ENCODE results near the gene VPS26B.
"Not testable (repeated sequence)": the region's sequence is repeated elsewhere in the genome, so short reads cannot be mapped to it uniquely, and the experiment has no call there.

The VPS26B gene

DNA sequence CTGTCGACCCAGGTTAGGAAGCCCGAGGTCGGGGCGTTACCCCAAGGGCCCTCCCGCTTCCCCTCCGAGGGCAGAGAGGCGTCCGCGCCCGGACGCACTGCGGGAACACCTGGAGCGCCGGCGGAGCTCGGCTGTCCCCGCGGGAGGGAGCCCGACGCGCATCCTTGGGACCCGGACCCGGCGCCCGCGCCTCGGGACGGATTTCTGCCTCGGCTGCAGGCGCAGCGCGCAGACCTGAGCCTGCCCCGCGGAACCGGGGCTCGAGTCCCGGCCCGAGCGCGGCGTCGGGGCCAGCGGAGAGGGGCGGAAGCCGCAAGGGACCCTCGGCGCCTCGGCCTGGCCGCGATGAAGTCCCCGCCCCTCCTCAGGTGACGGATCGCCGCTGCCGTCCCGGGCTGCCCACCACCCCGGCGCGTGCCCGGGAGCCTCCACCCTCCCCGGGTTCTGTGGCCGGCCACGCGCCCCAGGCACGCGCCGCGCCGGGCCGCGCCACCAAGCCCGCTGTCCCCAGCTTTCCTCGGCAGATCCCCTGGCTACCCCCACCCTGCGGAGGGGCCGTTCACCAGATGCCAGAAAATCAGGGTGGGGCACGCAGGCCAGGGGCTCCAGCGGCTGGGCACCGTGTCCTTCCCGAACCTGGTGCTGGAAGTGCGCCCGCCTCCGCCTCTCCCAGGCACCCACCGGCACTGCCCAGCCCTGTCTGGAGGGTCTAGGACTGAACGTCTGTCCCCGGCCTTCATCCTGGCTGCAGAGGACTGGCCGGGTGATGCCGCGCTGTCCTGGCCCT, 52.1 kb downstream of the VPS26B start:
- Histone ChIP-seq H3K9ac (ENCODE audit: insufficient read length) (peak overlapping the region; percentile 78), H3K4me3 (peak overlapping the region; percentile 89), H3K27ac (no peak overlapping the region), H3K36me3 (ENCODE audit: insufficient read depth, low read length) (no peaks in the 10 kb centered on the region), H3K9me3 (ENCODE audit: low read depth, low read length) (no peaks in the 10 kb centered on the region)
- DNase-seq (ENCODE audit: low read depth, low spot score): no peak
- TF ChIP-seq FOXP2 (optimal IDR thresholded peaks at IDR 0.05; ENCODE audit: control extremely low read depth, extremely low read length, insufficient read depth) (no peak), POLR2AphosphoS5 (IDR thresholded peaks at IDR 0.05; ENCODE audit: borderline replicate concordance, low read depth, low read length) (no peak), EZH2 (IDR thresholded peaks at IDR 0.05) (peak; percentile 10)

DNA sequence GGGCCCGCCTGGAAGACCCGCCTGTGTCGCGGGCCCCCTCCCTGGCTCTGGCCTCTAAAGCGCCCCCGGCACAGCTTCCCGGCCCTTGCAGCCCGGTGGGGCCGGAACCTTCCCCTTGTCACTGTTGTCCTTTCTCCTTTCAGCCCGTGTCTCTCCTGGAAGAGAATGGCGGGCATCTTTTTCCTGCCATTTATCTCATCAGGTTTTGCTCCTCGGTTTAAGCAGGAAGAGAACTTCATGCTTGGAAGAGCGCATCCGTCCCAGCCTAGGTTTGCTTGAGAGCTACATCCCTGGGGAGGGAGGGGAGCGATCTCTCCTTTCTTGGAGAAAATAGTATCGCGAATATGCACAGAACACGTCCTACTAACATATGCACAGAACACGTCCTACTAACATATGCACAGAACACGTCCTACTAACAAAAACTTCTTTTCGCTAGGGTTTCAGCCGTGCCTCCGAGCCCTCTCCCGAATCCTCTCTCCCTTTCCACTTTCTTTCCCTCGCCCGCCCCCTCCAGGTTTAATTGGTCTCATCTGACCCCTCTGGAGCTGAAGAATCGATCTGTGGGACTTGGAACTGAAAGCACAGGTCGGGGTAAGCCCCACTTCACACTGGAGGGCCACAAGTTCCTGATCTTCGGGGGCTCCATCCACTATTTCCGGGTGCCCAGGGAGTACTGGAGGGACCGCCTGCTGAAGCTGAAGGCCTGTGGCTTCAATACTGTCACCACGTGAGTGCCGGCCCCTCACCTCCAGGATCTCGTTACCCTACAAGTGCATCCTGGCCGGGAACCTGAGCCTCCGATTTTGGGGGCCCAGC, 52.9 kb downstream of the VPS26B start:
- Histone ChIP-seq H3K9ac (ENCODE audit: insufficient read length) (no peak overlapping the region), H3K9me3 (ENCODE audit: low read depth, low read length) (no peaks in the 10 kb centered on the region), H3K4me3 (no peak overlapping the region), H3K36me3 (ENCODE audit: insufficient read depth, low read length) (no peaks in the 10 kb centered on the region), H3K27ac (no peak overlapping the region)
- no peak for DNase-seq (ENCODE audit: low read depth, low spot score)
- TF ChIP-seq FOXP2 (optimal IDR thresholded peaks at IDR 0.05; ENCODE audit: control extremely low read depth, extremely low read length, insufficient read depth) (no peak), EZH2 (IDR thresholded peaks at IDR 0.05) (peak; percentile 25)

DNA sequence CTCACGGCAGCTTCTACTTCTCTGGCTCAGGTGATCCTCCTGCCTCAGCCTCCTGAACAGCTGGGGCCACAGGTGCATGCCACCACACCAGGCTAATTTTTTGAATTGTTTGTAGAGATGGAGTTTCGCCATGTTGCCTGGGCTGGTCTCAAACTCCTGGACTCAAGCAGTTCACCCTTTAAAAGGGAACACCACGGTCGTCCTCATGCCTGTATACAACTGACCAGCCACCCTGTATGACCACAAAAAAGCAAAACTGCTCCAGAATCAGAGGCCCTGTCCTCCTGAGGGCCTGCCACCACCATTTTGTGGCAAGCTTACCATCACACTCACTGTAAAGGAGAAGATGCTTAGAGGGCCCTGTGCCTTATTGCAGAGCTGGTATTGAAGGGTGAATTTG, 53.9 kb downstream of the VPS26B start:
- Histone ChIP-seq H3K9me3 (ENCODE audit: low read depth, low read length) (no peaks in the 10 kb centered on the region), H3K36me3 (ENCODE audit: insufficient read depth, low read length) (no peaks in the 10 kb centered on the region), H3K27ac (no peak overlapping the region), H3K4me3 (no peak overlapping the region), H3K9ac (ENCODE audit: insufficient read length) (no peak overlapping the region)
- DNase-seq (ENCODE audit: low read depth, low spot score): no peak
- TF ChIP-seq EZH2 (IDR thresholded peaks at IDR 0.05) (no peak), POLR2AphosphoS5 (IDR thresholded peaks at IDR 0.05; ENCODE audit: borderline replicate concordance, low read depth, low read length) (no peak), FOXP2 (optimal IDR thresholded peaks at IDR 0.05; ENCODE audit: control extremely low read depth, extremely low read length, insufficient read depth) (no peak)

GRCh38 chr11:134281635-134282034, 57.2 kb downstream of the VPS26B start:
- DNase-seq (ENCODE audit: low read depth, low spot score); H3K4me3 ChIP-seq; H3K27ac ChIP-seq; H3K9ac ChIP-seq (ENCODE audit: insufficient read length); H3K36me3 ChIP-seq (ENCODE audit: insufficient read depth, low read length); H3K9me3 ChIP-seq (ENCODE audit: low read depth, low read length): not testable (repeated sequence)

GRCh38 chr11:134282121-134283045, 57.9 kb downstream of the VPS26B start:
- no peak for DNase-seq (ENCODE audit: low read depth, low spot score)
- no peaks in the 10 kb centered on the region for H3K36me3 ChIP-seq (ENCODE audit: insufficient read depth, low read length)
- no peak overlapping the region for H3K27ac ChIP-seq
- TF ChIP-seq EZH2 (IDR thresholded peaks at IDR 0.05) (no peak), FOXP2 (optimal IDR thresholded peaks at IDR 0.05; ENCODE audit: control extremely low read depth, extremely low read length, insufficient read depth) (no peak), POLR2AphosphoS5 (IDR thresholded peaks at IDR 0.05; ENCODE audit: borderline replicate concordance, low read depth, low read length) (no peak)
- H3K9me3 ChIP-seq (ENCODE audit: low read depth, low read length): no peaks in the 10 kb centered on the region
- no peak overlapping the region for H3K4me3 ChIP-seq
- H3K9ac ChIP-seq (ENCODE audit: insufficient read length): no peak overlapping the region

DNA sequence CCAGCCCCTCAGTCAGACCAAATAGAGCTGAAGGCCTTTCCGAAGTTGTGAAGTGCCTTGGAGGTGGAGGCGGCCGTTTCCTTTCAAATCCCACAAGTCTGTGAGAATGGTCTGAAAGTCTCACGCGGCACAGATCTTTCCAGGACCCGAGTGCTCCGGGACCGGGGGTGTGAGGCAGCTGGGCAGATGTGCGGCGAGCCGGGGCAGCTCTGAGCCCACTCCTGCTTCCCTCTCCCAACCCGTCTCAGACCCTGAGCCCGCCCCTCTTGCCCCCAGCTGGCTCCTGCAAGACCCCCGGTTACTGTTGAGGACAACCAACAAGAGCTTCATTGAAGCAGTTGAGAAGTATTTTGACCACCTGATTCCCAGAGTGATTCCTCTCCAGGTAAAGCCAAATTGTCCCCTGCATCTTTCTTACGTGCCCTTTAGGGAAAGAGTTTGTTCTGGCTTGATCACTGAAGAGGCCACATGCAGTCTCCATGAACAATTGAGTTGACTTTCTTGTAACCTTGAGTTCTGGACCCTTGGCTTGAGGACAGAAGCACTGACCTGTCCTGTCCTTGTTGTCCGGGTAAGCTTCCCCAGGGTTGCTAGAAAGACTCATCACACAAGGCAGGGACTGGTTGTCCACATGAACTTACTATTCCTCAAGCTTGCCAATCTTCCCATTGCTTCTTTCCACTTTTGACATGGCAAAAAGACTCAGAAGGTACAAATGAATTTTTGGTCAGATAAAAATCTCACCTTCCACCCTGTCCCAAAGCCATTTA, 59.2 kb downstream of the VPS26B start:
- H3K9ac ChIP-seq (ENCODE audit: insufficient read length): no peak overlapping the region
- TF ChIP-seq EZH2 (IDR thresholded peaks at IDR 0.05): no peak
- no peak for TF ChIP-seq POLR2AphosphoS5 (IDR thresholded peaks at IDR 0.05; ENCODE audit: borderline replicate concordance, low read depth, low read length)
- TF ChIP-seq FOXP2 (optimal IDR thresholded peaks at IDR 0.05; ENCODE audit: control extremely low read depth, extremely low read length, insufficient read depth): no peak
- DNase-seq (ENCODE audit: low read depth, low spot score): no peak
- no peak overlapping the region for H3K27ac ChIP-seq
- no peaks in the 10 kb centered on the region for H3K9me3 ChIP-seq (ENCODE audit: low read depth, low read length)
- H3K36me3 ChIP-seq (ENCODE audit: insufficient read depth, low read length): no peaks in the 10 kb centered on the region
- no peak overlapping the region for H3K4me3 ChIP-seq

DNA sequence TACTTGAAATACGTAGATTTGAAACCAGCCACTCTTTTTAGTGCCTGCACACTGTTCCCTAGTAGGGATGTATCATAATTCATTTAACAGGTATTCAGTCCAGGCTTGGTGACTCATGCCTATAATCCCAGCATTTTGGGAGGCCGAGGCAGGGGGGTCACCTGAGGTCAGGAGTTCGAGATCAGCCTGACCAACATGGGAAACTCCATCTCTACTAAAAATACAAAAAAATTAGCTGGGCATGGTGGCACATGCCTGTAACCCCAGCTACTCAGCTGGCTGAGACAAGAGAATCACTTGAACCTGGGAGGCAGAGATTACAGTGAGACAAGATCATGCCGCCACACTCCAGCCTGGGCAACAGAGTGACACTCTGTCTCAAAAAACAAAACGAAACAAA, 59.9 kb downstream of the VPS26B start:
- H3K36me3 ChIP-seq (ENCODE audit: insufficient read depth, low read length); DNase-seq (ENCODE audit: low read depth, low spot score); H3K4me3 ChIP-seq; H3K27ac ChIP-seq; H3K9ac ChIP-seq (ENCODE audit: insufficient read length); H3K9me3 ChIP-seq (ENCODE audit: low read depth, low read length): not testable (repeated sequence)

DNA sequence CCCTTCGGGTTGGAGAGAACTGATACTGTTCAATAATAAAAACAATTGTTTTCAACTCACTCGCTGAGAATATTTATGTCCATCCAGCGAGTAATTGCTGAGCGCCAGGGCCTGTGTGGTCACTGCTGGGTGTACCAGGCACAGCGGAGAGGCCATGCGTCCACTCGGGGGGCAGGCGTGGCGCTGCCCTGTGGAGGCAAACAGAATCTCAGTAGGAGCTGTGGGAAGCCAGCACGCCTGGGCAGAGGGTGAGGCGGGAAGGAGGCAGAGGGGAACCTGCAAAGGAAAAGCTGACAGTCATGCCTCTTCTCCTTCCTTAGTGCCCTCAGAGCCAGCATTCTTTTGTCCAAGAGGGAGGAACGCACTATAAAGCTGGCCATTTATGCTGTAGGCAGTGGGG, 63.1 kb downstream of the VPS26B start:
- no peak overlapping the region for H3K27ac ChIP-seq
- no peak overlapping the region for H3K9ac ChIP-seq (ENCODE audit: insufficient read length)
- no peaks in the 10 kb centered on the region for H3K9me3 ChIP-seq (ENCODE audit: low read depth, low read length)
- no peak for TF ChIP-seq FOXP2 (optimal IDR thresholded peaks at IDR 0.05; ENCODE audit: control extremely low read depth, extremely low read length, insufficient read depth)
- TF ChIP-seq POLR2AphosphoS5 (IDR thresholded peaks at IDR 0.05; ENCODE audit: borderline replicate concordance, low read depth, low read length): no peak
- no peak for TF ChIP-seq EZH2 (IDR thresholded peaks at IDR 0.05)
- no peak for DNase-seq (ENCODE audit: low read depth, low spot score)
- H3K4me3 ChIP-seq: no peak overlapping the region
- H3K36me3 ChIP-seq (ENCODE audit: insufficient read depth, low read length): no peaks in the 10 kb centered on the region

Measured in SK-N-MC (cell line).